Activated CD4-positive, alpha-beta T cell treated with anti-CD3 and anti-CD28 coated beads, Interleukin-2, Interleukin-6, amounts not matched to agents 100 ng/mL and 50 ng/mL, durations not matched to agents 16 hours and 8 hours (primary cell): ENCODE results near the gene NRAP.

Experiments used
- DNase-seq: peaks from one replicate; pipeline ENCODE4 v3.0.0-alpha.2; 2020

NRAP gene

GRCh38 chr10:113555245-113555644 is 108.6 kb downstream of the NRAP start:
- no peak for DNase-seq

- DNase-seq: no peak
Measured at GRCh38 chr10:113554214-113554613, 109.6 kb downstream of the NRAP start.

- no peak for DNase-seq
Measured at GRCh38 chr10:113553149-113553548, 110.7 kb downstream of the NRAP start.

- no peak for DNase-seq
Measured at GRCh38 chr10:113552701-113553100, 111.1 kb downstream of the NRAP start, which contains the start of gene HABP2. Gene HABP2, plus strand, starts transcription at chr10:113553053. Its CDS starts 69 bp downstream, at chr10:113553122.

GRCh38 chr10:113552014-113552413 is 111.8 kb downstream of the NRAP start:
- no peak for DNase-seq

- no peak for DNase-seq
Measured at GRCh38 chr10:113550365-113550764, 113.5 kb downstream of the NRAP start.

GRCh38 chr10:113549856-113550255 is 114.0 kb downstream of the NRAP start:
- DNase-seq: no peak

GRCh38 chr10:113547426-113547825 is 116.4 kb downstream of the NRAP start:
- DNase-seq: no peak

- no peak for DNase-seq
Measured at GRCh38 chr10:113544392-113544791, 119.4 kb downstream of the NRAP start.

- DNase-seq: no peak
Measured at GRCh38 chr10:113543107-113543955, 120.5 kb downstream of the NRAP start.

GRCh38 chr10:113541549-113541927 is 122.3 kb downstream of the NRAP start:
- no peak for DNase-seq

- no peak for DNase-seq
Measured at GRCh38 chr10:113540845-113541548, 122.8 kb downstream of the NRAP start.

GRCh38 chr10:113539789-113540188 is 124.1 kb downstream of the NRAP start:
- no peak for DNase-seq
